GM23248 (cell line): ENCODE measurements around the gene CPNE6.

Experiments used
- EZH2 ChIP-seq: fragments of 200-600 bp; sonication (generic); IDR thresholded peaks from 2 replicates; pipeline ENCODE4 v1.6.1; 2018; ENCODE audit warnings: antibody characterized with exemption, mild to moderate bottlenecking; ENCODE audit not compliant: insufficient read depth, poor library complexity, severe bottlenecking
- EZH2phosphoT487 ChIP-seq: fragments of 200-600 bp; sonication (generic); IDR thresholded peaks from 2 replicates; pipeline ENCODE4 v1.6.1; 2018; ENCODE audit warnings: antibody characterized with exemption, moderate library complexity, mild to moderate bottlenecking, low read depth; ENCODE audit not compliant: insufficient read depth

GRCh38 chr14:24116128-24116814, 44.9 kb downstream of the CPNE6 start:
- TF ChIP-seq EZH2 (no peak), EZH2phosphoT487 (no peak)
